Lower leg skin (tissue), 3 donors: ENCODE measurements around the gene SUDS3.

Experiments used
- POLR2A ChIP-seq, 2 donors: fragments of 450-650 bp; IDR thresholded peaks; one replicate each; pipeline ENCODE4 v1.6.1; 2016 to 2017; ENCODE audit warnings: antibody characterized with exemption in 2 of 2, mild to moderate bottlenecking in 1 of 2, moderate library complexity in 1 of 2
- TF ChIP-seq, protein P1 (sequence below), 3 donors: fragments of 450-650 bp; IDR thresholded peaks; one replicate each; pipeline ENCODE4 v1.5.1; 2016; ENCODE audit warnings: antibody characterized with exemption in 3 of 3, mild to moderate bottlenecking in 3 of 3, moderate library complexity in 2 of 3

GRCh38 chr12:118377021-118377883 is 897 bp downstream of the SUDS3 start:
- TF ChIP-seq, protein P1, sequence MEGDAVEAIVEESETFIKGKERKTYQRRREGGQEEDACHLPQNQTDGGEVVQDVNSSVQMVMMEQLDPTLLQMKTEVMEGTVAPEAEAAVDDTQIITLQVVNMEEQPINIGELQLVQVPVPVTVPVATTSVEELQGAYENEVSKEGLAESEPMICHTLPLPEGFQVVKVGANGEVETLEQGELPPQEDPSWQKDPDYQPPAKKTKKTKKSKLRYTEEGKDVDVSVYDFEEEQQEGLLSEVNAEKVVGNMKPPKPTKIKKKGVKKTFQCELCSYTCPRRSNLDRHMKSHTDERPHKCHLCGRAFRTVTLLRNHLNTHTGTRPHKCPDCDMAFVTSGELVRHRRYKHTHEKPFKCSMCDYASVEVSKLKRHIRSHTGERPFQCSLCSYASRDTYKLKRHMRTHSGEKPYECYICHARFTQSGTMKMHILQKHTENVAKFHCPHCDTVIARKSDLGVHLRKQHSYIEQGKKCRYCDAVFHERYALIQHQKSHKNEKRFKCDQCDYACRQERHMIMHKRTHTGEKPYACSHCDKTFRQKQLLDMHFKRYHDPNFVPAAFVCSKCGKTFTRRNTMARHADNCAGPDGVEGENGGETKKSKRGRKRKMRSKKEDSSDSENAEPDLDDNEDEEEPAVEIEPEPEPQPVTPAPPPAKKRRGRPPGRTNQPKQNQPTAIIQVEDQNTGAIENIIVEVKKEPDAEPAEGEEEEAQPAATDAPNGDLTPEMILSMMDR (IDR thresholded peaks at IDR 0.05) = no peak
- TF ChIP-seq POLR2A (IDR thresholded peaks at IDR 0.05) = no peak
